Stimulated activated CD8-positive, alpha-beta memory T cell treated with anti-CD3 and anti-CD28 coated beads, Interleukin-4, amount 100 ng/mL, for 24 hours (primary cell): ENCODE data around the gene PSMB9.
A peak's percentile ranks its signal among the peaks of the same experiment; 100 is the strongest.

Experiments used
- DNase-seq: peaks from one replicate; pipeline ENCODE4 v3.0.0-alpha.2; 2020; ENCODE audit warnings: low read depth

The PSMB9 gene

DNA sequence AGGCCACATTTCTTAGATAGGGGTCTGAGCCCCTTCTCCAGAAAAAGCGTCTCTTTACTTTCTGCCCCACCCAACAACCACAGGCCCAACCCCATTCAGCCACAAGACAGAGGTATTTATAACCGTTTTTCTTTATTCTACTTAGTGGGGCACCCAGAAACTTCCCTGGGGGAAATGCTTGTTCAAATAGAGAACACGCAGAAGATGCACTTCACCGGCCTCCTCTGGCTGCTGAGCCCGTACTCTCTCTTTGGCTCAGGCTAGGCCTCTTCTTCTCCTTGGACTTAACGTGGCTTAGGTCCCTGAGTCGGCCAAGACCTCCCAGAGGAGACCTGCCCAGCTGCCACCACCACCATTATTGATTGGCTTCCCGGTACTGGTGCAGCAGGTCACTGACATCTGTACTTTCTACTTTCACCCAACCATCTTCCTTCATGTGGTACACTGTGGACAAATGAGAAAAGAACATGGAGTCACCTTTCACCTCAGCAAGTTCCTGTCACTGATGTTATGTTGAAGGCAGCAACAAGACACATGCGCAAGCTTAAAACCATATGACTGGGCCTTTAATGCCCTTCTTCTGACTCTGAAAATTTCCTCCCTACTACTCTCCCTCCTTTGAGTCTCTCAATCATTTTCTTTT lies 13.3 kb upstream of the PSMB9 start:
- no peak for DNase-seq

DNA sequence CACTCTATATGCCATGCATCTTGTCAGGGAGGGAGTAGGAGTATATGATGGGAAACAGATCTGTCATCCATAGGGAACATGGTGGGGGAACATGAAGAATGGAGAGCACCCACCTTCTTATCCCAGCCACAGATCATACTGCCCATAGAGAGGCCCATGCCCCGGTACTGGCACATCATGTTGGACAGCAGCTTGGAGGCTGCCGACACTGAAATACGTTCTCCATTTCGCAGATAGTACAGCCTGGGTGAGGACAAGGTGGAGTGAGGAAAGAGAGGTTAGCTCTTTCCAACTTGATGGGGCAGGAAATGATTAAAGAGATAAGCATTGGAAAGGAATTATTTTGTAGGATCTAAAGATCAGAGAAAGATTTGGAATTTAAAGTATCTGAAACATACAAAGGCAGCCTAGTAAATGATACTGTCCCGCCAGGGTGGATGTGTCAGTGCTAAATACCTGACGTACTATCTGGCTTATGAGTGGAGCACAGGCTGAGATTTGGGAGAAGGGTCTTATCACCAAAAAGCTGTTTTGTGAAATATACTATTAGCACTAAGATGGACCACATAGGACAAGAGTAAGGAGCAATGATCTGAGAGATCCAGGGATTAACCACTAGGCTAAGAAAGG lies 11.9 kb upstream of the PSMB9 start:
- no peak for DNase-seq

DNA sequence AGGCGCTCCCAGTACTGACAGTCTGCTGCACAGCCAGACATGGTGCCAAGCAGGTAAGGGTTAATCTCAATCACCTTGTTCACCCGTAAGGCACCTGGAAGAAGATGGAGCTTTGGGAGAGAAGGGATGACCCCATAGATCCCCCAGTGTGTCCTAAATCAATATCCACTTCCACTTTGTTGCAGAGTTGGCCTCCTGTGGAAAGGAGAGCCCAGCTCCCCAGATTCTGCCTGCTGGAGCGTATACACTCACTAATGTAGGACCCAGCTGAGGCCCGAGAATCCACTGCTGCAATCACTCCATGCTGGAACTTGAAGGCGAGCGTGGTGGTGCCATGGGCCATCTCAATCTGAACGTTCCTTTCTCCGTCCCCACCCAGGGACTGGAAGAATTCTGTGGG lies 11.3 kb upstream of the PSMB9 start:
- DNase-seq: no peak

DNA sequence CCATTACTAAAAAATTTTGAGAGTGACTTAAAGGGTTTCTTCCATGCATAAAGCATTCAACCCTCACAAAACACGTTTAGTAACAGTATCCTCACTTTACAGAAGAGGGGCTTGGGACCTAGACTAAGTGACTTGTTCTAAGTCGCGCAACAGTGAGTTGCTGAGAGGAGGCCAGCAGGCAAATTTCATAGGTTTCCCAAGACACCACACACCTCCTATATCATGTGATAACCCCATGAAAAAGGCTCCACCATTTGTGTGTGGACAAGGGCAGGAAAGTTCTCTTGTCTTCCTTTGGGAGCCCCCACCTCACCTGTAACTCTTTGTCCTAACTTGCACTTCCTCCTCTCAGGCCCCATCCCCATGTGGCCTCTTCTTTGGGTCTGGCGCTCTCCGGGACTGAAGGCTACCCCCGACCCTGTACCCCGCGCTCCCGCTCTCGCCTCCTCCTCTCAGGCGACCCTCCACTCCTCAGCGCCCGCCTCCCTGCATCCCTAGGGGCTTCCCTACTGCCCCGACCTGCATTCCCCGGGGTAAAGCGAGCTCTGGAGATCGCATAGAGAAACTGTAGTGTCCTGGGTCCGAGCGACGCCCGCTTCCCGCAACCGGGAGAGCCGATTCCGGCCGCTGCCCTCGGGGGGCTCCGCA lies 10.5 kb upstream of the PSMB9 start:
- DNase-seq: no peak

DNA sequence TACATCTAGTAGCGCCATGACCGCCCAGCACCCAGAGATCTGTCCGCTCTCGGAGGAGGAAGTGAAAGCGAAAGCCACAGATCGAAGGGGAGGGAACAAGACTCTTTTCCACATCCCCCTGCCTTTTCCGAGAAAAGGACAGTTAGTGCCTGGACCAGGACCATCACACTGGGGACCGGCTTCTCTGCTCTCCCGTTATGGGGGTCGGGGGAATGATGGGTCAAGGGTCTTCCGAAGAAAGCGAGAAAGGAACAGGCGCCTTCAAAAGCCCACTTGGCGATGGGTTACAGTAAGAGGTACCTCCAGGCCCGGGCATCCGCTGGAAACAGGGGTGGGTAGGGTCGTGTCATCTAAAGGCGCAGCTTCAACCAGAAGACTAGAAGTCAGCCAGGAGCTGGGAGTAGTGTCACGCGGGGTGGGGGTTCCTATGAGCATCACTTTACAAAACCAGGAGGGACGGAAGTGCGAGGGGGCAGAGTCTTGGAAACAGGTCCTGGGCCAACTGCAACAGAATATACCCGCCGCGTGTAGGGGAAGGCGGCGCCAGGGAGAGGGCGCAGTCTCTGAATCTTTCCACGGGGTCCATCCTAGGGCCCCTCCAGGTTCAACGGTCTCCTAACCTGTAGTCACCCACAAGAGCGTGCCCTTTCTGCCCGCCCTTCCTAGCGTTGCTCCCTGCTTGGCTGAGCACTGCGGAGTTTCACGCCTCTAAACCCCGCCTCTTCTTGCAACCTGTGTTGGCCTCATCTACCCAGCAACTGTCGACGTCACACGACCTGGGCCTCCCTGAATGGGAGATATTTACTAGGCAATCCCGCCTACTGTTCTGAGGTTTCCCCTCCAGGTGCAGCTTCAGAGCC lies 9.8 kb upstream of the PSMB9 start, which contains the start of gene PSMB8:
PSMB8 (minus strand) TSS at position 69 of the 860 bp plus-strand sequence; CDS start at position 18, 51 bp downstream.
- DNase-seq: peak; percentile 96

DNA sequence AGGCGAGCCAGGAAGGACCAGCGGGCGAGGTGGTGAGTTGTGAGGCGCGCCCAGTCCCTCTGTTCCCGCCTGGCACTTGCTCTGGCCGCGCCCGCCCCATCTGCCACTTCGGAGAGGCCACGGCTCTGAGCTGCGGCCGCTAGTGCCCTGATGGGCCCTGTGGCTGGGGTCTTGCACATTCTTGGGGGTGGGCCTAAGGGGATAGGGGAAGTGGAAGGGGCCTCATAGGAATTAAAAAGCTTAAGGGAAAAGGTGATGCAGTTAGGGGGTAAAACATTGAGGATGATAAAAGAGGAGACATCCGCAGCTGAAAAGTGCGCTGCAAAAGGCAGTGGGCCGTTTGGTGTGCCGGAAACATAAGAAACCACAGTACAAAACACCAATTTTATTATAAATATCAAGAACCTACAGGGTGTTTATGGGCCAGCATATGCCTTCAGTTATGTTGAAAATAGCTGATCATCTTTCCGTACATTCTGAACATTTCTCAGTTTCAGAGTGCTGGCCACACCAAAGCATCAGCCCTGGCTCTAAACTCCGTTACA lies 9.1 kb upstream of the PSMB9 start:
- no peak for DNase-seq

DNA sequence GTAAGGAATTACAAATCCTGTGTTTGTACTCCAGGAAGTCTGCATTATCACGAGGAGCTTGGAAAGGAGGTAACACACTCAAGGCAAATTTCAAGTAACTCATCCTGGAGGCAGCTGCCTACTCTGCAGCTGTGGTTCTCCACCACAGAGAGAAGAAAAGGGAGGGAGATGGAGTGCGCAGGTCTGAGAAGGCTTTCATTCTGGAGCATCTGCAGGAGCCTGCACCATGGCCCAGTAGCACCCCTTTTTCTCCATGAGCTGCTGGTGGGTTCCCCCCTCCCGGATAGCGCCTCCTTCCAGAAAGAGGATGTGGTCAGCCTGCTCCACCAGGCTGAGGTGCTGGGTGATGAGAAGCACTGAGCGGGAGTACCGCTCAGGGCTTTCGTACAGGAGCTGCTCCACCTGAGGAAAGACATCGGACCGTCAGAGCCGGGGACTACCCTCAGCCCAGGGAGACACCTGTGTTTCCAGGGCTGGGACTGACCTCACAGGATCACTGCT lies 8.6 kb upstream of the PSMB9 start:
- no peak for DNase-seq

DNA sequence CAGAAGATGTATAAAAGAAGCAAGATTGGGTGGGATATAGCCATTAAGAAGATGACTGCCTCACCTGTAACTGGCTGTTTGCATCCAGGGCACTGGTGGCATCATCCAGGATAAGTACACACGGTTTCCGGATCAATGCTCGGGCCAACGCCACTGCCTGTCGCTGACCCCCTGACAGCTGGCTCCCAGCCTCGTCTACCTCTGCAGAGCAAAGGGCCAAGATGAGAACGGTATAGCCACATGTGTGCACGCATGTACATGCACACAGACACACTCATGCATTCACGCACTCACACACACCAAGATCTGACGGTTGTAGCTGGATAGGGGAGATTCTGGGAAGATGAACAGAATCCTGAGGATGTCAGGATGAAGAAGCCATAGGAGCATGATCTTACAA lies 7.0 kb upstream of the PSMB9 start:
- DNase-seq: no peak

DNA sequence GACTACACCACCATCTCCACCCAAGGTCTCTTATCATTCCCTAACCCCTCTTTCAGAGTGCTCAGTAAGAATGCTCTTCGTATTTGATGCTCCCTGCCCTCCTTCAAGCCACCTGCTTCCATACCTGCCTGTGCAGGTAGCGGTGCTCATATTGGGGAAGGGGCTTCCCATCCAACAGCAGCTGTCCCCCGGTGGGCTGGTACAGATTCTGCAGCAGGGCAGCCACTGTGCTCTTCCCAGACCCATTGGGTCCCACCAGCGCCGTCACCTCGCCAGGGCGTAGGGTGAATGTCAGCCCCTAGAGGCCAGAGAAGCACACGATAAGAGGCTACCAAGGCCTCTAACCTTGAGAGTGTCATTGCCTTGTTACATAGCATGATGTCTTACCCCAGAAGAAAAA lies 6.2 kb upstream of the PSMB9 start:
- DNase-seq: no peak

DNA sequence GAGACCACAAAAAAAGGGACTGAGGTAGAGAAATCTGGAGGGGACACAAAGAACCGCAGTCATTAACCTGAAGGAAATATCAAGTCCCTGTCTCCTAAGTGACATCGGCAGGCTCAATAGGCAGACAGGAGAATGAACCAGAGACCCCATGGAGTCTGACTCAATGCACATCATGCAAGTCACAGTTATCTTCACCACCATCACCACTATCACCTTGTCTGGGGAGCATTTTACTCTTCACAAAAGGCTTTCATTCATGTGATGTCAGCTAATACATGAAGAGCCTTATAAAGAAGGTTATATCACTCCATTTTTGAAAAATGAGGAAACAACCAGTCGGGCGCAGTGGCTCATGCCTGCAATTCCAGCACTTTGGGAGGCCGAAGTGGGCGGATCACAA lies 4.9 kb upstream of the PSMB9 start:
- no peak for DNase-seq

DNA sequence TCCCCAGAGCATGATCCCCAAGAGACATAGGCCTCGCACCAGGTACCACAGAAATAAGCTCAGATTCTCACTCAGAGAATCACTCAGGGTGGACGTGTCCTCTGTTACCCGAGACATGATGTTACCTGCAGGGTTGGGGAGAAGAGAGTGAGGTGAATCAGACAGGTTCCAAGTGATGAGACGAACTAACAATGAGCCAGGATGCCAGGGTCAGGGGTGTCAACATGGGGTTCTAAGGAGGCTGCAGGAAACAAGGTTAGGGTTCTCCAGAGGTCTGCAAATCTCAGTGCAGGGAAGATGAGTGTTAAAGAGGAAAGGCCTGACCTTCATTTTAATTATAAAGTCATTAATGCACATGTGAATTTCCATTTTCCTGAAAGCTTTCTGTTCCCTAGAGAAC lies 3.0 kb upstream of the PSMB9 start:
- DNase-seq: no peak

DNA sequence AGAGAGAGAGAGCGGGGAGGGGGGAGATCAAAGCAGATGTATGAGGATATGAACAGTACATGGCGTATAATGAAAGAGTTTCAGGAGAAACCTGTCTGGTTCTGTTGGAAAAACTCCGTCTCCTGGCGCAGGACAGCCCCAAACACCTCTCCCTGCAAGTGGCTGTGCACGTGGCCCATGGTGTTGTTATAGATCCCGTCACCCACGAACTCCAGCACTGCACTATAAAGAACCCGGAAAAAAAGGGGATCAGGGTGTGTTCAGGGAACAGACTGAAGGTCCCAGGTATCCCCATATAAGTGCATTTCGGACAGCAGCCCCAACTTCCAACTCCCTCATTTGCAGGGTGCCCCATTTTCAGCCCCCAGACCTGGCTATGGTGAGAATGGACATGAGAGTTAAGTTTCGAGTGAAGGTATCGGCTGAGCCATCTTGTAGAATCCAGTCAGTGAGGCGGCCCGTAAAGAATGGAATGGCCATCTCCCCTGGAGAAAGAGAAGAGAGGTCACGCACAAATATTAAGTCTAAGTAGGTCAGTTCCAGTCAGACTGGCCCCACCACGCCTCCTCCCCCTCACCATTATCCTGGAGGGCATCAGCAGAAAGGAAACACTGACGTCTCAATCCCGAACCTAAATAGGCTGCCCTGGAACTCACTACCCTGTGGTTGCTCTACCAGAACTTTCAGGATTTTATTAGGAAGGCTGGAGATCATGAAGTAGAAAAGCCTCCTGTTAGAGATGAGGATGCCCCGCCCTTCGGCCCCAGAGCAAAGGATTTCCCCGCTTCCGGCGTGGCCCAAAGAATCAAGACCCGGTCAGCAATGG lies 1.8 kb upstream of the PSMB9 start:
- DNase-seq: no peak

DNA sequence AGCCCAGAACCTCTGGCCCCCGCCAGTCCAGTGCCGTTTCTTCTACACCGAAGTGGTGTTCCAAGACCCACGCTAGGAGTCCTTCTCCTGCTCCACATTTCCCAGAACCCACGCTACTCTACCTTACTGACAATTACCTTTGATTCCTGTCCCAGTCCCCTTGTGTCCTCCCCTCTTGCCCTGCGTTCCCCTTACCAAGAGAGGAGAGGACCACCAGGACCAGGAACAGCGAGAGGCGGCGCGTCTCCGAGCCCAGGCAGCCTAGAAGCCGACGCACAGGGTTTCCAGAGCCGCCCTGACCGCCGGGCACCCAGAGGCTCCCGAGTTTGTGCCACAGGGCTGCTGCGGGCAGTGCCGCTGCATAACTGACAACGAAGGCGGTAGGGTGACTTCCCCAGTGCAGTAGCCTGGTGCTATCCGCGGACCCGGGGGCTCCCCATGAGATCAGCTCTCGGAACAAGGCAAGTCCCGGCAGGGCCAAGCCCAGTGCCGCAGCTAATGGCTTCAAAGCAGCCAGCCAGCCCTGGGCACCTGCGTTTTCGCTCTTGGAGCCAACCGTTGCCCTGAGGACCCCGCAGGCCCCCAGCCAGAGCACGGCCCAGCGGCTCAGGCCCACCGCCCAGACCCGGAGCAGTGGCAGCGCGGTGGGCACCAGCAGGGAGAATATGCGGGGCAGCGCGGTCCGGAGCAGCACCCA lies 1.0 kb upstream of the PSMB9 start:
- DNase-seq: no peak

DNA sequence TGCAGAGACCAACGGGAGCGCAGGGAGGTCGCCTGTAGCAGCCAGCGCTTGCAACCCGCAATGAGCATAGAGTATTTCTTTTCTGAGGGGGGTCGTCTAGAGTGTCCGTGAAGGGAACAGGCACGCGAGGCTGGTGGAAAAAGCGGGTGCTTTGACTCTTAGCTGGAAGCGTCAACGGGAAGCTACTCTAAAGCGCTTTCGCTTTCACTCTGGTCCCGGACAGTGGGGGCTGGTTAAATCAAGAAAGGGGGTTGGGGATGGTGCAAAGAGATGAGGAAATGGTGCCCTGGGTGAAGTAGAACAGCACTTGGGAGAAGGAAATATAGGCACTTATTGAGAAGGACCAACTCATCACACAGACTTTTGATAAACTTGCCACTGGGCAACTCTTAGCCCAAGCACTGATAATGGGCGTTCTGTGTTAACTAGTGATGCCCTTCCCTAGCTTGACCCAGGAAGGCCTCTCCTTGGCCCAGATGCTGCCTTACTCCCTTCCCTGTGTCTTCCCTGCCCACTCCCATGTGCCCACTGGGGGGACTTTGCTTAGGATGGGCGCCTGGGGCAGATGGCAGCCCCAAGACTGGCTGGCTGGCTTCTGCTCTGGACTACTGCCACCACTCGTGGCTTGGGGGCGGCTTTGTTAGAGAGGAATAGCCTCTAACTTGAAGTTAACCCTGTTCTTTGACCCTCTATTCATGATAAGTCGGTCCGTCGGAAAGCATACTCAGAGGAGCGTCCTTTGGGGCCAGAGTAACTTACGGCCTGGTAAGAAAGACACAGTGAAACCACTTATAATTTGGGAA lies 585 bp downstream of the PSMB9 start:
- no peak for DNase-seq

DNA sequence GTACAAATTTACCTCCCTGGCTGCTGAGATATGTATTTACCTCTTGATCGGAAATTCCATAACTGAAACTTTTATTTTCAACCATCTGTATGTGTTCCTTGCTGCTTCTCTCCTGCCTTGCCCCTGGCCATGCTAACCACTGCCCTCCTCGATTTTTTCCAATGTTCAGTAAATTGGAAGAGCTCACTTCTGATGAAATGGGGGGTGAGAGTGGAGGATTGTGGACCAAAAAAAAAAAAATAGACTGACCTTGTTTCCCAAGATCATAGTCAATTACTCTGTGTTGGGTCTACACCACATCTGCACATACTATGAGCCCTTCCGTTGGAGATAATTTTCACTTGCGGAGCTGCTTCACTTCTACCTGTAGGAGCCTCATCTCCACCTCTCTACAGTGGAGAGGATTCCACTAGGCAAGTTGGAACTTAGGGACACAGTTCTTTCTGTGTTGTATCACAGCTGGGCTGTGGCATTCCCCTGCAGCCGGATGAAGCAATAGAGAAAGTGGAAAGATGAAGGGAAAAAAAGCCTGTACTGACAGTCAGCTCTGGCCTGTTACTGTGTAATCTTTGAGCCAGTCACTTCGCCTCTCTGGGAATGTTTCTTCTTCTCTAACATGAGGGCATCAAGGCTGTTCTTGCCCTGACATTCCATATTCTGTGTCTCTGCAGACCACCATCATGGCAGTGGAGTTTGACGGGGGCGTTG lies 1.6 kb downstream of the PSMB9 start:
- DNase-seq: no peak

DNA sequence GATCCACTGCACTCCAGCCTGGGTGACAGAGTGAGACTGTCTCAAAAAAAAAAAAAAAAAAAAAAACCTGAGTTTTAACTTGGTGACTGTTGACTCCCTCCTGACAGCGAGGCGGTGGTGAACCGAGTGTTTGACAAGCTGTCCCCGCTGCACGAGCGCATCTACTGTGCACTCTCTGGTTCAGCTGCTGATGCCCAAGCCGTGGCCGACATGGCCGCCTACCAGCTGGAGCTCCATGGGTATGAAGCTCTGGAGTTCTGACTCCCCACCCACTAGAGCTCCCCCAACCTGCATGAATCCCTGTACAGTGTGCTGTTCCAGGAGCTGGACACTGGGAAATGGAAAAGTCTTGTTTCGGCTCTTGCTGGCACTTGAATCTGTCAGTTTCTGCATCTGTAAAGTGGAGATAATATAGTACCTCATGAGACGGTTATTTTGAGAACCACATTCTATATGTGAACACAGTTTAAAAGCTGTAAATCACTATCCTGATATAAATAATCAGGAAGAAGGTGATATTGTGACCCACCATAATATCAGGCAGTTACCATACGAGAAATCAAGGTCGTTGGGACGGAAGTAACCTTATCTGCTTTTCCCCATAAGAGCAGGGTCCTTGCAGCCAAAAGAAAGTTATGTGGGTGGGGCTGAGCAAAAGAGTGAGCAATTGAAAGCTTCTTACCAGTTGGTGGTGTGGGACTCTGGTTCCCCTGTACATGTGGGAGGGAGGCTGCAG lies 3.3 kb downstream of the PSMB9 start:
- DNase-seq: no peak

DNA sequence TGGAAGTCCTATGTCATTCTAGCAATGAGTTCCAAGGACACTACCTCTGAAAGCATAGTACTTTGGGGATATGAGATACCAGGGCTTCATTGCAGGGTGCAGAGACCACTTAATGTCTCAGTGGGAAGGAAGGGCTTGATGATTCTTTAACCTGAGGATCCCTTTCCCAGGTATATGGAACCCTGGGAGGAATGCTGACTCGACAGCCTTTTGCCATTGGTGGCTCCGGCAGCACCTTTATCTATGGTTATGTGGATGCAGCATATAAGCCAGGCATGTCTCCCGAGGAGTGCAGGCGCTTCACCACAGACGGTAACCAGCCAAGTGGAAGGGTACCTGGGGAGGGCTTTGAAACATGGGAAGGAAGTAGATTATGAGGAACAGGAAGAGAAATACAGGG lies 4.2 kb downstream of the PSMB9 start:
- DNase-seq: no peak

DNA sequence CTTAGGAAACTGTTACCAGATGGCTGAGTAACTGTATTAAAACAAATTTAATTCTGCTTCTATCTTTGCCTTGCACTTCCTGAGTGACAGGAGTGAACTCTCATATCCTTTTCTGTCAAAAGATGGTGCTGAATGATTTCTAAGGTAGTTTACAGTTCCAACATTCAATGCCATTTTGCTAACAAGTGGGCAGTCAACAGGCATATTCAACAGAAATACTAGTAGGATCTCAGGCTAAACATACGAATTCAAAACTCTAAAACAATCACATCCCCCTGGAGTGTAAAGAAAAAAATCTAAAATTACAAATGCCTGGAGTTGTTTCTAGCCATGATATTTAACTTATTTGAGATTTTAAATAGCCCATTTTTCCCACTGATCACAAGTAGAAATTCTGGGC lies 6.7 kb downstream of the PSMB9 start:
- no peak for DNase-seq
